Keratinocyte (primary cell): ENCODE results near the gene SLF2. TPM values are rescaled to one million over a fixed set of nuclear protein-coding genes. Genes with fewer than 3 reads are reported as not detected.

Experiments used
- DNase-seq: peaks from one replicate; pipeline ENCODE4 v3.0.0-alpha.2; 2011; ENCODE audit warnings: low read depth, missing footprints, low spot score
- FAIRE-seq: peaks from 2 replicates; lab custom pipeline; 2011; peaks lifted over from hg19 to GRCh38; lab: Jason Lieb, UNC
- H2AFZ ChIP-seq: 2 replicates; pipeline ENCODE4 v1.6.0; 2012; ENCODE audit warnings: low read length, control low read depth, inconsistent platforms; ENCODE audit not compliant: control insufficient read depth
- H3K27ac ChIP-seq: 2 replicates; pipeline ENCODE4 v1.5.1; 2011; ENCODE audit warnings: low read length; ENCODE audit not compliant: control insufficient read depth, insufficient read depth
- H3K27me3 ChIP-seq: 3 replicates; pipeline ENCODE4 v1.6.0; 2011; ENCODE audit warnings: low read length; ENCODE audit not compliant: control insufficient read depth, insufficient read depth; ENCODE audit errors: extremely low read depth
- H3K36me3 ChIP-seq, 2 experiments: 2 replicates in 1 of 2; 3 replicates in 1 of 2; pipeline ENCODE4 v1.5.1; 2011; ENCODE audit warnings: low read length in 2 of 2, mild to moderate bottlenecking in 1 of 2; ENCODE audit not compliant: control insufficient read depth in 2 of 2, insufficient read depth in 2 of 2; ENCODE audit errors: extremely low read depth in 1 of 2
- H3K4me1 ChIP-seq: 3 replicates; pipeline ENCODE4 v1.5.1; 2011; ENCODE audit warnings: low read length; ENCODE audit not compliant: control insufficient read depth, insufficient read depth; ENCODE audit errors: extremely low read depth
- H3K4me2 ChIP-seq: 3 replicates; pipeline ENCODE4 v1.6.0; 2011; ENCODE audit warnings: low read depth, low read length; ENCODE audit not compliant: control insufficient read depth, insufficient read depth; ENCODE audit errors: extremely low read depth
- H3K4me3 ChIP-seq, 3 experiments: fragments of 200-600 bp in 1 of 3; sonication (generic) in 1 of 3; 2 replicates in 2 of 3; 3 replicates in 1 of 3; pipeline ENCODE4 v1.5.1; 2011 to 2016; ENCODE audit warnings: low read length in 3 of 3, mild to moderate bottlenecking in 3 of 3, control low read depth in 2 of 3, inconsistent platforms in 1 of 3, low read depth in 1 of 3, mixed read lengths in 1 of 3, mixed run types in 1 of 3, moderate library complexity in 1 of 3; ENCODE audit not compliant: control insufficient read depth in 2 of 3, insufficient read depth in 2 of 3; ENCODE audit errors: extremely low read depth in 1 of 3
- H3K79me2 ChIP-seq: 2 replicates; pipeline ENCODE4 v1.6.0; 2012; ENCODE audit warnings: low read length; ENCODE audit not compliant: control insufficient read depth, insufficient read depth
- H3K9ac ChIP-seq: 3 replicates; pipeline ENCODE4 v1.6.0; 2011; ENCODE audit warnings: low read length; ENCODE audit not compliant: control insufficient read depth, insufficient read depth; ENCODE audit errors: extremely low read depth
- H3K9me1 ChIP-seq: 3 replicates; pipeline ENCODE4 v1.6.0; 2011; ENCODE audit warnings: low read length; ENCODE audit not compliant: control insufficient read depth, insufficient read depth; ENCODE audit errors: extremely low read depth
- H3K9me3 ChIP-seq: 2 replicates; pipeline ENCODE4 v1.5.1; 2012; ENCODE audit warnings: low read depth, low read length; ENCODE audit not compliant: control insufficient read depth
- H4K20me1 ChIP-seq: 3 replicates; pipeline ENCODE4 v1.6.0; 2011; ENCODE audit warnings: low read length; ENCODE audit not compliant: control insufficient read depth, insufficient read depth; ENCODE audit errors: extremely low read depth
- CTCF ChIP-seq, 3 experiments: IDR thresholded peaks in 1 of 3; conservative IDR thresholded peaks in 1 of 3; optimal IDR thresholded peaks in 1 of 3; 2 replicates in 2 of 3; 3 replicates in 1 of 3; pipeline versions ENCODE3 to v1.5.1; 2011; ENCODE audit warnings: low read length in 3 of 3, mild to moderate bottlenecking in 3 of 3, moderate library complexity in 2 of 3, control low read depth in 1 of 3, inconsistent platforms in 1 of 3; ENCODE audit not compliant: insufficient read depth in 2 of 3; ENCODE audit errors: extremely low read depth in 1 of 3
- EZH2 ChIP-seq: IDR thresholded peaks from one replicate; pipeline ENCODE4 v1.6.1; 2012; ENCODE audit warnings: inconsistent platforms, mild to moderate bottlenecking, low read length, moderate library complexity
- dilution Hi-C: fragments of 300-500 bp; cut with MboI; formaldehyde crosslinking; loops from one replicate; pipeline ENCODE4 v1.7.0; 2020; ENCODE audit warnings: low sequenced_read_pairs; ENCODE audit not compliant: extremely low pct_ligation_motif_present
- polyA plus RNA-seq, 5 experiments: library from polyadenylated mRNA; depleted of rRNA in 3 of 5; stranded (reverse) in 3 of 5; stranded (forward) in 1 of 5; unstranded in 1 of 5; fragments of >200 nt; gene quantifications; 1 replicate in 1 of 5; 2 replicates in 3 of 5; 3 replicates in 1 of 5; pipeline versions ENCODE4 v1.2.1 to v1.2.3, GENCODE V29; 2011 to 2012; ENCODE audit warnings: missing spikeins in 2 of 5, low read depth in 1 of 5, low replicate concordance in 1 of 5

SLF2 gene
- polyA plus RNA-seq, 1 donor (not counting 4 experiments of a cell fraction or from before 2014, with no cell fraction given): 7.1 TPM

- no peaks in the 10 kb centered on the region for H3K9me1 ChIP-seq
- dilution Hi-C loops: no loop called here
- H3K27me3 ChIP-seq: no peaks in the 10 kb centered on the region
- H3K79me2 ChIP-seq: no peaks in the 10 kb centered on the region
- FAIRE-seq: no peak
- H2AFZ ChIP-seq: no peak overlapping the region
- no peak overlapping the region for H3K4me3 ChIP-seq
- no peak overlapping the region for H3K9ac ChIP-seq
- H3K9me3 ChIP-seq: no peaks in the 10 kb centered on the region
- no peaks in the 10 kb centered on the region for H4K20me1 ChIP-seq
- H3K27ac ChIP-seq: no peak overlapping the region
- no peak for DNase-seq
- no peak for TF ChIP-seq CTCF (optimal IDR thresholded peaks at IDR 0.05 in 1 of 3, IDR thresholded peaks at IDR 0.05 in 1 of 3, conservative IDR thresholded peaks at IDR 0.05 in 1 of 3; ENCODE audit: extremely low read depth in 1 of 3, insufficient read depth in 2 of 3, low read length in 3 of 3)
- no peak for TF ChIP-seq EZH2
- no peaks in the 10 kb centered on the region for H3K36me3 ChIP-seq
- H3K4me2 ChIP-seq: no peak overlapping the region
- H3K4me1 ChIP-seq: peaks cover 6% of the 10 kb centered on the region
Measured at GRCh38 chr10:100907175-100907574, 5.6 kb upstream of the SLF2 start.

GRCh38 chr10:100907773-100908363, 4.9 kb upstream of the SLF2 start:
- Histone ChIP-seq H3K4me2 (no peak overlapping the region), H3K27ac (no peak overlapping the region), H3K4me1 (peaks cover 10% of the 10 kb centered on the region), H3K79me2 (peaks cover under 1% of the 10 kb centered on the region), H3K9me3 (no peaks in the 10 kb centered on the region), H2AFZ (no peak overlapping the region), H3K27me3 (no peaks in the 10 kb centered on the region), H4K20me1 (no peaks in the 10 kb centered on the region), H3K9ac (no peak overlapping the region), H3K36me3 (no peaks in the 10 kb centered on the region), H3K9me1 (no peaks in the 10 kb centered on the region), H3K4me3 (no peak overlapping the region)
- no peak for FAIRE-seq
- no peak for TF ChIP-seq CTCF (optimal IDR thresholded peaks at IDR 0.05 in 1 of 3, IDR thresholded peaks at IDR 0.05 in 1 of 3, conservative IDR thresholded peaks at IDR 0.05 in 1 of 3; ENCODE audit: extremely low read depth in 1 of 3, insufficient read depth in 2 of 3, low read length in 3 of 3)
- no peak for TF ChIP-seq EZH2
- no peak for DNase-seq
- dilution Hi-C loops: no loop called here
